ENCODE results near the gene PPP1R1C. TPM values are rescaled to one million over a fixed set of nuclear protein-coding genes. Genes with fewer than 3 reads are reported as not detected.

PPP1R1C gene
- total and polyA plus RNA-seq, 2 experiments from 2014 or later, result 3.5 to 18.8 TPM

GRCh38 chr2:182047544-182047943 is 61.9 kb downstream of the PPP1R1C start:
- TF ChIP-seq ZNF331 (CRISPR knock-in tag; IDR thresholded peaks at IDR 0.05; ENCODE audit: low read depth) (no peak), REST (IDR thresholded peaks at IDR 0.05; ENCODE audit: unreplicated experiment) (no peak), EZH2phosphoT487 (IDR thresholded peaks at IDR 0.05; ENCODE audit: unreplicated experiment) (no peak), ZNF114 (CRISPR knock-in tag; IDR thresholded peaks at IDR 0.05) (no peak), ETS1 (IDR thresholded peaks at IDR 0.05) (no peak)
- no peak overlapping the region for H3K4me3 ChIP-seq
- H3K36me3 ChIP-seq (ENCODE audit: insufficient read depth), result no peaks in the 10 kb centered on the region
- H3K79me2 ChIP-seq (replicated peaks; ENCODE audit: insufficient read depth), result no peaks in the 10 kb centered on the region
- H3K36me3 Mint-ChIP-seq (ENCODE audit: low read depth), result no peaks in the 10 kb centered on the region
- 0 out of 2 replicates have a peak, but pooled peaks cover 2% of the 10 kb centered on the region for H3K4me1 ChIP-seq (ENCODE audit: insufficient read depth)
- peaks cover 2% of the 10 kb centered on the region for H3K27me3 Mint-ChIP-seq (ENCODE audit: insufficient read depth, low read depth, poor library complexity)
- H3K9me3 Mint-ChIP-seq, result no peaks in the 10 kb centered on the region
- H3K4me1 Mint-ChIP-seq, result peaks cover 11% of the 10 kb centered on the region; the same call in 2 of the 3 replicates
- H3K27me3 ChIP-seq (ENCODE audit: insufficient read depth), result no peaks in the 10 kb centered on the region
- ATAC-seq (no peak), DNase-seq (ENCODE audit: low spot score) (no peak)
- H3K27ac Mint-ChIP-seq, result no peak overlapping the region
- no peaks in the 10 kb centered on the region for H4K20me1 ChIP-seq (replicated peaks; ENCODE audit: insufficient read depth)
- no peak overlapping the region for H3K27ac ChIP-seq (ENCODE audit: low read depth)
- no peaks in the 10 kb centered on the region for H3K9me2 ChIP-seq (ENCODE audit: insufficient read depth)
- no peaks in the 10 kb centered on the region for H3F3A ChIP-seq (replicated peaks; ENCODE audit: low read depth)
- H2AFZ ChIP-seq, result no peak overlapping the region
- H3K4me2 ChIP-seq, result no peak overlapping the region
- no peak overlapping the region for H3K4me3 Mint-ChIP-seq

GRCh38 chr2:182048088-182048487 is 62.4 kb downstream of the PPP1R1C start:
- Histone ChIP-seq H3K27ac (ENCODE audit: low read depth) (no peak overlapping the region), H4K20me1 (replicated peaks; ENCODE audit: insufficient read depth) (no peaks in the 10 kb centered on the region), H3K79me2 (replicated peaks; ENCODE audit: insufficient read depth) (no peaks in the 10 kb centered on the region), H2AFZ (no peak overlapping the region), H3K27me3 (ENCODE audit: insufficient read depth) (no peaks in the 10 kb centered on the region), H3K9me2 (ENCODE audit: insufficient read depth) (no peaks in the 10 kb centered on the region), H3K36me3 (ENCODE audit: insufficient read depth) (no peaks in the 10 kb centered on the region), H3K4me2 (no peak overlapping the region), H3F3A (replicated peaks; ENCODE audit: low read depth) (no peaks in the 10 kb centered on the region), H3K4me1 (ENCODE audit: insufficient read depth) (0 out of 2 replicates have a peak, but pooled peaks cover 3% of the 10 kb centered on the region), H3K4me3 (no peak overlapping the region)
- DNase-seq (ENCODE audit: low spot score), result no peak
- no peak overlapping the region for H3K4me3 Mint-ChIP-seq
- H3K36me3 Mint-ChIP-seq (ENCODE audit: low read depth), result no peaks in the 10 kb centered on the region
- no peak overlapping the region for H3K27ac Mint-ChIP-seq
- H3K27me3 Mint-ChIP-seq (ENCODE audit: insufficient read depth, low read depth, poor library complexity), result peaks cover 2% of the 10 kb centered on the region
- TF ChIP-seq CREB1 (CRISPR knock-in tag; IDR thresholded peaks at IDR 0.05; ENCODE audit: low read depth) (no peak), JUNB (IDR thresholded peaks at IDR 0.05; ENCODE audit: unreplicated experiment) (no peak), ZNF462 (CRISPR knock-in tag; IDR thresholded peaks at IDR 0.05) (no peak), ZNF114 (CRISPR knock-in tag; IDR thresholded peaks at IDR 0.05) (no peak), NANOG (IDR thresholded peaks at IDR 0.05; ENCODE audit: borderline replicate concordance) (no peak), EZH2 (IDR thresholded peaks at IDR 0.05; ENCODE audit: low read depth, unreplicated experiment) (no peak), STAT1 (IDR thresholded peaks at IDR 0.05; ENCODE audit: unreplicated experiment) (no peak), POLR2AphosphoS5 (IDR thresholded peaks at IDR 0.05; ENCODE audit: low read depth) (no peak), EZH2phosphoT487 (IDR thresholded peaks at IDR 0.05; ENCODE audit: unreplicated experiment) (no peak)
- peaks cover 11% of the 10 kb centered on the region; the same call in 2 of the 3 replicates for H3K4me1 Mint-ChIP-seq
- no peaks in the 10 kb centered on the region for H3K9me3 Mint-ChIP-seq
- no peak for ATAC-seq

All from GM23338 (cell line).